HG02938 (cell line): Measurements from ENCODE around the gene GPR179.

ENCODE experiments used
- ATAC-seq: cut with Tn5 transposase; IDR thresholded peaks from one replicate; pipeline ENCODE4 v1.9.1; 2021; ENCODE audit warnings: mild to moderate bottlenecking, moderate library complexity; ENCODE audit not compliant: unreplicated experiment

The GPR179 gene

GRCh38 chr17:38344420-38344745, 627 bp upstream of the GPR179 start:
- no peak for ATAC-seq

GRCh38 chr17:38342886-38343607, 709 bp downstream of the GPR179 start:
- no peak for ATAC-seq

- ATAC-seq = no peak
Measured at GRCh38 chr17:38341035-38341721, 2.6 kb downstream of the GPR179 start.

- no peak for ATAC-seq
Measured at GRCh38 chr17:38339891-38340290, 3.9 kb downstream of the GPR179 start.

GRCh38 chr17:38338535-38338934, 5.2 kb downstream of the GPR179 start:
- no peak for ATAC-seq

GRCh38 chr17:38338053-38338452, 5.7 kb downstream of the GPR179 start:
- ATAC-seq = no peak

- no peak for ATAC-seq
Measured at GRCh38 chr17:38336838-38337237, 6.9 kb downstream of the GPR179 start.

- ATAC-seq = no peak
Measured at GRCh38 chr17:38334480-38335364, 9.0 kb downstream of the GPR179 start.

GRCh38 chr17:38333635-38334295, 10.0 kb downstream of the GPR179 start:
- no peak for ATAC-seq

GRCh38 chr17:38332735-38333134, 11.0 kb downstream of the GPR179 start:
- ATAC-seq = no peak

GRCh38 chr17:38330941-38331411, 12.8 kb downstream of the GPR179 start:
- ATAC-seq = no peak

- no peak for ATAC-seq
Measured at GRCh38 chr17:38329808-38330730, 13.7 kb downstream of the GPR179 start.

- no peak for ATAC-seq
Measured at GRCh38 chr17:38329284-38329683, 14.5 kb downstream of the GPR179 start.

GRCh38 chr17:38328620-38329019, 15.1 kb downstream of the GPR179 start:
- no peak for ATAC-seq

- no peak for ATAC-seq
Measured at GRCh38 chr17:38327936-38328335, 15.8 kb downstream of the GPR179 start.

GRCh38 chr17:38326996-38327792, 16.6 kb downstream of the GPR179 start:
- no peak for ATAC-seq

- no peak for ATAC-seq
Measured at GRCh38 chr17:38325221-38325851, 18.4 kb downstream of the GPR179 start.

GRCh38 chr17:38324772-38325171, 19.0 kb downstream of the GPR179 start:
- no peak for ATAC-seq
